Measurements from ENCODE around the gene IRGQ. TPM values are rescaled to one million over a fixed set of nuclear protein-coding genes. Genes with fewer than 3 reads are reported as not detected.
"Not testable (repeated sequence)": the region's sequence is repeated elsewhere in the genome, so short reads cannot be mapped to it uniquely, and the experiment has no call there.

IRGQ gene
- total RNA-seq, 1 donor from 2014 or later: 17.1 TPM

- no peak for DNase-seq (ENCODE audit: low spot score)
- peak; percentile 14 for ATAC-seq
Observed at GRCh38 chr19:43625918-43626579, 30.1 kb upstream of the IRGQ start.

GRCh38 chr19:43624933-43625332 lies 29.0 kb upstream of the IRGQ start:
- peak; percentile 63 for ATAC-seq

GRCh38 chr19:43623889-43624670 lies 28.1 kb upstream of the IRGQ start:
- ATAC-seq (no peak), DNase-seq (ENCODE audit: low spot score) (no peak)

More at GRCh38 chr19:43624933-43625332, 29.0 kb upstream of the IRGQ start:
- DNase-seq (ENCODE audit: low spot score): peak; percentile 53

- no peak for ATAC-seq
Observed at GRCh38 chr19:43622956-43623355, 27.0 kb upstream of the IRGQ start.

GRCh38 chr19:43622070-43622469 lies 26.1 kb upstream of the IRGQ start:
- no peak for ATAC-seq
- no peak for DNase-seq (ENCODE audit: low spot score)

More at GRCh38 chr19:43622956-43623355, 27.0 kb upstream of the IRGQ start:
- DNase-seq (ENCODE audit: low spot score): no peak

GRCh38 chr19:43620061-43621001 lies 24.4 kb upstream of the IRGQ start:
- no peak for DNase-seq (ENCODE audit: low spot score)
- no peak for ATAC-seq

GRCh38 chr19:43619262-43620060 lies 23.5 kb upstream of the IRGQ start, which contains the start of gene ZNF428:
ZNF428 (minus strand) TSS chr19:43619629; CDS start chr19:43614304, 5,325 bp downstream.
- ATAC-seq (peak; percentile 89), DNase-seq (ENCODE audit: low spot score) (peak; percentile 88)

- no peak for DNase-seq (ENCODE audit: low spot score)
Observed at GRCh38 chr19:43618921-43619261, 23.0 kb upstream of the IRGQ start.

GRCh38 chr19:43616954-43617353 lies 21.0 kb upstream of the IRGQ start:
- ATAC-seq (no peak), DNase-seq (ENCODE audit: low spot score) (no peak)

More at GRCh38 chr19:43618921-43619261, 23.0 kb upstream of the IRGQ start:
- ATAC-seq: peak; percentile 56

- DNase-seq (ENCODE audit: low spot score) (no peak), ATAC-seq (no peak)
Observed at GRCh38 chr19:43616306-43616705, 20.4 kb upstream of the IRGQ start.

GRCh38 chr19:43612374-43612773 lies 16.4 kb upstream of the IRGQ start:
- DNase-seq (ENCODE audit: low spot score) (no peak), ATAC-seq (no peak)

GRCh38 chr19:43611788-43612187 lies 15.9 kb upstream of the IRGQ start, which contains the start of gene SRRM5:
SRRM5 (plus strand) TSS chr19:43612088; CDS start chr19:43612122, 34 bp downstream.
- no peak for ATAC-seq
- DNase-seq (ENCODE audit: low spot score): no peak

- DNase-seq (ENCODE audit: low spot score) (no peak), ATAC-seq (no peak)
Observed at GRCh38 chr19:43610493-43610892, 14.6 kb upstream of the IRGQ start.

GRCh38 chr19:43609872-43610271 lies 13.9 kb upstream of the IRGQ start:
- ATAC-seq (no peak), DNase-seq (ENCODE audit: low spot score) (no peak)

- DNase-seq (ENCODE audit: low spot score) (no peak), ATAC-seq (no peak)
Observed at GRCh38 chr19:43607238-43608205, 11.6 kb upstream of the IRGQ start.

GRCh38 chr19:43606569-43607229 lies 10.8 kb upstream of the IRGQ start:
- ATAC-seq (no peak), DNase-seq (ENCODE audit: low spot score) (no peak)

GRCh38 chr19:43605875-43606568 lies 10.1 kb upstream of the IRGQ start:
- ATAC-seq: no peak

GRCh38 chr19:43600326-43600725 lies 4.4 kb upstream of the IRGQ start:
- DNase-seq (ENCODE audit: low spot score); ATAC-seq: not testable (repeated sequence)

More at GRCh38 chr19:43605875-43606568, 10.1 kb upstream of the IRGQ start:
- DNase-seq (ENCODE audit: low spot score): no peak

Data from left lobe of liver (tissue), 2 donors.